IMR-90 (cell line): ENCODE data around the gene KCNIP1. TPM values are rescaled to one million over a fixed set of nuclear protein-coding genes. Genes with fewer than 3 reads are reported as not detected.

Experiments
- ATAC-seq: fragments of 200-7000 bp; cut with Tn5 transposase; 2 replicates; pipeline ENCODE4 v1.9.1; 2020; ENCODE audit warnings: low read depth, mild to moderate bottlenecking, moderate library complexity
- BruUV-seq: library from RNA; stranded (reverse); fragments of 400-500 nt; replicated peaks from 2 replicates; lab custom pipeline; 2021; lab: Mats Ljungman, UMichigan
- CTCF ChIA-PET: fragments of 300-600 bp; formaldehyde crosslinking; extraction: SDS; loops from one replicate; lab custom pipeline; 2021; ENCODE audit warnings: antibody characterized with exemption; lab: Yijun Ruan, JAX
- POLR2A ChIA-PET: fragments of 300-600 bp; sonication (Branson Sonifier 250); formaldehyde crosslinking; loops from one replicate; lab custom pipeline; 2022; ENCODE audit warnings: antibody characterized with exemption; ENCODE audit not compliant: unreplicated experiment; lab: Charles Lee
- DNase-seq: peaks from one replicate; pipeline ENCODE4 v3.0.0; 2013
- H2AFZ ChIP-seq: replicated peaks from 2 replicates; pipeline ENCODE3; 2013; ENCODE audit warnings: low read length, mild to moderate bottlenecking; ENCODE audit not compliant: poor library complexity
- H2AK5ac ChIP-seq: 2 replicates; pipeline ENCODE4 v1.6.1; 2013; ENCODE audit warnings: low read depth, low read length, inconsistent platforms
- H2AK9ac ChIP-seq: replicated peaks from 2 replicates; pipeline ENCODE3; 2013; ENCODE audit warnings: mild to moderate bottlenecking, low read depth, low read length, moderate library complexity; ENCODE audit not compliant: poor library complexity
- H2BK120ac ChIP-seq: 2 replicates; pipeline ENCODE4 v1.6.1; 2013; ENCODE audit warnings: low read depth, low read length, inconsistent platforms
- H2BK15ac ChIP-seq: 3 replicates; pipeline ENCODE4 v1.6.1; 2013; ENCODE audit warnings: low read depth, low read length, inconsistent platforms
- H2BK20ac ChIP-seq: 2 replicates; pipeline ENCODE4 v1.6.1; 2013; ENCODE audit warnings: low read depth, mild to moderate bottlenecking, inconsistent platforms, low read length, moderate library complexity
- H2BK5ac ChIP-seq: 2 replicates; pipeline ENCODE4 v1.6.1; 2013; ENCODE audit warnings: mild to moderate bottlenecking, low read depth, low read length, inconsistent platforms; ENCODE audit not compliant: poor library complexity, severe bottlenecking
- H3K14ac ChIP-seq: replicated peaks from 2 replicates; pipeline ENCODE4 v1.6.1; 2013; ENCODE audit warnings: low read depth, low read length, inconsistent platforms
- H3K18ac ChIP-seq: 2 replicates; pipeline ENCODE4 v1.6.1; 2013; ENCODE audit warnings: low read depth, low read length, control low read depth
- H3K23ac ChIP-seq: 2 replicates; pipeline ENCODE4 v1.6.1; 2013; ENCODE audit warnings: low read depth, low read length, inconsistent platforms
- H3K27ac ChIP-seq: 2 replicates; pipeline ENCODE4 v1.5.1; 2013; ENCODE audit warnings: mild to moderate bottlenecking, control low read depth, low read length; ENCODE audit not compliant: insufficient read depth
- H3K27me3 ChIP-seq: 2 replicates; pipeline ENCODE4 v1.6.1; 2013; ENCODE audit warnings: low read length; ENCODE audit not compliant: control insufficient read depth, insufficient read depth
- H3K36me3 ChIP-seq: 2 replicates; pipeline ENCODE4 v1.6.1; 2013; ENCODE audit warnings: low read length, mixed read lengths; ENCODE audit not compliant: control insufficient read depth, insufficient read depth
- H3K4ac ChIP-seq: 2 replicates; pipeline ENCODE4 v1.6.1; 2013; ENCODE audit warnings: low read depth, low read length, inconsistent platforms
- H3K4me1 ChIP-seq: 2 replicates; pipeline ENCODE4 v1.6.1; 2013; ENCODE audit warnings: low read length, mixed read lengths; ENCODE audit not compliant: control insufficient read depth, insufficient read depth
- H3K4me2 ChIP-seq: 2 replicates; pipeline ENCODE4 v1.6.1; 2013; ENCODE audit warnings: low read depth, mild to moderate bottlenecking, control low read depth, low read length, moderate library complexity
- H3K4me3 ChIP-seq: 2 replicates; pipeline ENCODE4 v1.5.1; 2013; ENCODE audit warnings: low read depth, mild to moderate bottlenecking, control low read depth, low read length, moderate library complexity; ENCODE audit not compliant: insufficient read depth
- H3K56ac ChIP-seq: 2 replicates; pipeline ENCODE4 v1.6.1; 2013; ENCODE audit warnings: low read length, inconsistent platforms; ENCODE audit not compliant: insufficient read depth; ENCODE audit errors: extremely low read depth
- H3K79me1 ChIP-seq, 2 experiments: 2 replicates each; pipeline ENCODE4 v1.6.1; 2013; ENCODE audit warnings: low read length in 2 of 2, inconsistent platforms in 1 of 2, low read depth in 1 of 2
- H3K9ac ChIP-seq: 2 replicates; pipeline ENCODE4 v1.6.1; 2013; ENCODE audit warnings: low read depth, low read length, control low read depth
- H3K9me1 ChIP-seq: 2 replicates; pipeline ENCODE4 v1.6.1; 2013; ENCODE audit warnings: low read length, inconsistent platforms; ENCODE audit not compliant: insufficient read depth
- H3K9me3 ChIP-seq: 2 replicates; pipeline ENCODE4 v1.6.1; 2013; ENCODE audit warnings: low read length; ENCODE audit not compliant: control insufficient read depth, insufficient read depth
- H4K20me1 ChIP-seq: 2 replicates; pipeline ENCODE4 v1.6.1; 2013; ENCODE audit warnings: low read length, inconsistent platforms; ENCODE audit not compliant: insufficient read depth
- H4K5ac ChIP-seq: 2 replicates; pipeline ENCODE4 v1.6.1; 2013; ENCODE audit warnings: mild to moderate bottlenecking, low read depth, low read length, control low read depth
- H4K8ac ChIP-seq, 2 experiments: 2 replicates each; pipeline ENCODE4 v1.6.1; 2013; ENCODE audit warnings: low read depth in 2 of 2, low read length in 2 of 2, control low read depth in 1 of 2, inconsistent platforms in 1 of 2
- H4K91ac ChIP-seq: 2 replicates; pipeline ENCODE4 v1.6.1; 2013; ENCODE audit warnings: low read depth, low read length, inconsistent platforms; ENCODE audit not compliant: insufficient read depth
- CEBPB ChIP-seq: IDR thresholded peaks from 2 replicates; pipeline ENCODE4 v1.6.1; 2012; ENCODE audit warnings: low read depth, low read length, improper control_type of control experiment
- CHD1 ChIP-seq: IDR thresholded peaks from 2 replicates; pipeline ENCODE4 v1.6.1; 2012; ENCODE audit warnings: low read depth, low read length, improper control_type of control experiment
- ELK1 ChIP-seq: fragments of 150-350 bp; IDR thresholded peaks from 2 replicates; pipeline ENCODE4 v1.6.1; 2016; ENCODE audit warnings: low read depth, mild to moderate bottlenecking, low read length, moderate library complexity, borderline replicate concordance
- FOS ChIP-seq: fragments of 150-350 bp; IDR thresholded peaks from 2 replicates; pipeline ENCODE4 v1.6.1; 2016; ENCODE audit warnings: low read depth, low read length
- MAZ ChIP-seq: IDR thresholded peaks from 2 replicates; pipeline ENCODE4 v1.6.1; 2012; ENCODE audit warnings: low read depth, mild to moderate bottlenecking, low read length, improper control_type of control experiment, moderate library complexity, borderline replicate concordance
- MXI1 ChIP-seq: IDR thresholded peaks from 2 replicates; pipeline ENCODE4 v1.6.1; 2012; ENCODE audit warnings: low read depth, mild to moderate bottlenecking, low read length, moderate library complexity, borderline replicate concordance
- NFE2L2 ChIP-seq: fragments of 150-350 bp; IDR thresholded peaks from 2 replicates; pipeline ENCODE4 v1.6.1; 2016; ENCODE audit warnings: low read depth, mild to moderate bottlenecking, low read length
- RFX5 ChIP-seq: IDR thresholded peaks from 2 replicates; pipeline ENCODE4 v1.8.0; 2012; ENCODE audit warnings: low read depth, mild to moderate bottlenecking, low read length, moderate library complexity
- SMC3 ChIP-seq: fragments of 150-350 bp; IDR thresholded peaks from 2 replicates; pipeline ENCODE4 v1.6.1; 2016; ENCODE audit warnings: low read depth, mild to moderate bottlenecking, antibody characterized with exemption, low read length, moderate library complexity
- WGBS, 2 experiments: methylation state at CpG; one replicate each; pipeline versions ENCODE4 v1.1.5 to v1.1.7; 2013; ENCODE audit warnings: missing lambda C conversion rate in 2 of 2; ENCODE audit not compliant: insufficient read length in 1 of 2; ENCODE audit errors: extremely low coverage in 2 of 2; 5-methylcytosine and 5-hydroxymethylcytosine counted together
- dilution Hi-C: fragments of 300-500 bp; cut with HindIII; formaldehyde crosslinking; loops from one replicate; pipeline ENCODE4 v1.14.3; 2018; ENCODE audit warnings: low sequenced_read_pairs; ENCODE audit not compliant: unreplicated experiment
- in situ Hi-C: fragments of 300-500 bp; cut with MboI; formaldehyde crosslinking; loops from 3 replicates; pipeline ENCODE4 v1.14.3; 2019; ENCODE audit warnings: low sequenced_read_pairs, inconsistent platforms, mixed read lengths
- intact Hi-C: fragments of 100-400 bp; cut with micrococcal nuclease; formaldehyde crosslinking; loops from 2 replicates; pipeline ENCODE4 v1.10.0; 2022
- polyA plus RNA-seq, 3 experiments: library from polyadenylated mRNA; depleted of rRNA; stranded (reverse); fragments of >200 nt; gene quantifications; 2 replicates each; pipeline ENCODE4 v1.2.3, GENCODE V29; 2012; ENCODE audit warnings: low replicate concordance in 1 of 3
- total RNA-seq: library from RNA; depleted of rRNA; stranded (reverse); fragments of >200 nt; gene quantifications from 2 replicates; pipeline ENCODE4 v1.2.3, GENCODE V29; 2012

KCNIP1 gene
- total and polyA plus RNA-seq, 2 of the 4 experiments (the other 2 are of a cell fraction): not detected

- Histone ChIP-seq H4K20me1 (no peaks in the 10 kb centered on the region), H3K4me1 (no peaks in the 10 kb centered on the region), H3K36me3 (no peaks in the 10 kb centered on the region), H3K4me3 (no peak overlapping the region), H3K9me3 (no peaks in the 10 kb centered on the region), H3K23ac (no peak overlapping the region), H3K4me2 (no peak overlapping the region), H4K5ac (no peak overlapping the region), H2AK9ac (no peak overlapping the region), H2BK5ac (no peak overlapping the region), H2AK5ac (no peak overlapping the region), H3K4ac (no peak overlapping the region), H3K27ac (no peak overlapping the region), H3K9me1 (no peaks in the 10 kb centered on the region), H3K18ac (no peak overlapping the region), H2AFZ (no peak overlapping the region), H4K91ac (no peak overlapping the region), H3K14ac (no peak overlapping the region), H3K9ac (no peak overlapping the region), H2BK15ac (no peak overlapping the region), H3K56ac (no peak overlapping the region), H2BK20ac (no peak overlapping the region), H2BK120ac (no peak overlapping the region), H3K27me3 (no peaks in the 10 kb centered on the region; the same call in 1 of the 2 replicates), H3K79me1 (no peaks in the 10 kb centered on the region), H4K8ac (no peak overlapping the region)
- DNase-seq (no peak), ATAC-seq (no peak)
- ChIA-PET POLR2A (no interaction called here), CTCF (no interaction called here)
- no CpG with 5 or more reads among the region's 5 CpGs for WGBS, 2 experiments
- in situ Hi-C loops: no loop called here
- dilution Hi-C loops: no loop called here
- BruUV-seq: no TSS peak
- intact Hi-C loops: no loop called here
- TF ChIP-seq FOS (no peak), MXI1 (no peak), SMC3 (no peak), MAZ (no peak), NFE2L2 (no peak), CEBPB (no peak), RFX5 (no peak), ELK1 (no peak), CHD1 (no peak)
Observed at GRCh38 chr5:170513856-170514525, 10.2 kb downstream of the KCNIP1 start.
